IMR-90 (cell line): ENCODE data around the gene KRT76. TPM values are rescaled to one million over a fixed set of nuclear protein-coding genes. Genes with fewer than 3 reads are reported as not detected.

ENCODE experiments used
- ATAC-seq: fragments of 200-7000 bp; cut with Tn5 transposase; 2 replicates; pipeline ENCODE4 v1.9.1; 2020; ENCODE audit warnings: low read depth, mild to moderate bottlenecking, moderate library complexity
- BruUV-seq: library from RNA; stranded (reverse); fragments of 400-500 nt; replicated peaks from 2 replicates; lab custom pipeline; 2021; lab: Mats Ljungman, UMichigan
- CTCF ChIA-PET: fragments of 300-600 bp; formaldehyde crosslinking; extraction: SDS; loops from one replicate; lab custom pipeline; 2021; ENCODE audit warnings: antibody characterized with exemption; lab: Yijun Ruan, JAX
- POLR2A ChIA-PET: fragments of 300-600 bp; sonication (Branson Sonifier 250); formaldehyde crosslinking; loops from one replicate; lab custom pipeline; 2022; ENCODE audit warnings: antibody characterized with exemption; ENCODE audit not compliant: unreplicated experiment; lab: Charles Lee
- DNase-seq: peaks from one replicate; pipeline ENCODE4 v3.0.0; 2013
- H2AFZ ChIP-seq: replicated peaks from 2 replicates; pipeline ENCODE3; 2013; ENCODE audit warnings: low read length, mild to moderate bottlenecking; ENCODE audit not compliant: poor library complexity
- H2AK5ac ChIP-seq: 2 replicates; pipeline ENCODE4 v1.6.1; 2013; ENCODE audit warnings: low read depth, low read length, inconsistent platforms
- H2AK9ac ChIP-seq: replicated peaks from 2 replicates; pipeline ENCODE3; 2013; ENCODE audit warnings: mild to moderate bottlenecking, low read depth, low read length, moderate library complexity; ENCODE audit not compliant: poor library complexity
- H2BK120ac ChIP-seq: 2 replicates; pipeline ENCODE4 v1.6.1; 2013; ENCODE audit warnings: low read depth, low read length, inconsistent platforms
- H2BK15ac ChIP-seq: 3 replicates; pipeline ENCODE4 v1.6.1; 2013; ENCODE audit warnings: low read depth, low read length, inconsistent platforms
- H2BK20ac ChIP-seq: 2 replicates; pipeline ENCODE4 v1.6.1; 2013; ENCODE audit warnings: low read depth, mild to moderate bottlenecking, inconsistent platforms, low read length, moderate library complexity
- H2BK5ac ChIP-seq: 2 replicates; pipeline ENCODE4 v1.6.1; 2013; ENCODE audit warnings: mild to moderate bottlenecking, low read depth, low read length, inconsistent platforms; ENCODE audit not compliant: poor library complexity, severe bottlenecking
- H3K14ac ChIP-seq: replicated peaks from 2 replicates; pipeline ENCODE4 v1.6.1; 2013; ENCODE audit warnings: low read depth, low read length, inconsistent platforms
- H3K18ac ChIP-seq: 2 replicates; pipeline ENCODE4 v1.6.1; 2013; ENCODE audit warnings: low read depth, low read length, control low read depth
- H3K23ac ChIP-seq: 2 replicates; pipeline ENCODE4 v1.6.1; 2013; ENCODE audit warnings: low read depth, low read length, inconsistent platforms
- H3K27ac ChIP-seq: 2 replicates; pipeline ENCODE4 v1.5.1; 2013; ENCODE audit warnings: mild to moderate bottlenecking, control low read depth, low read length; ENCODE audit not compliant: insufficient read depth
- H3K27me3 ChIP-seq: 2 replicates; pipeline ENCODE4 v1.6.1; 2013; ENCODE audit warnings: low read length; ENCODE audit not compliant: control insufficient read depth, insufficient read depth
- H3K36me3 ChIP-seq: 2 replicates; pipeline ENCODE4 v1.6.1; 2013; ENCODE audit warnings: low read length, mixed read lengths; ENCODE audit not compliant: control insufficient read depth, insufficient read depth
- H3K4ac ChIP-seq: 2 replicates; pipeline ENCODE4 v1.6.1; 2013; ENCODE audit warnings: low read depth, low read length, inconsistent platforms
- H3K4me1 ChIP-seq: 2 replicates; pipeline ENCODE4 v1.6.1; 2013; ENCODE audit warnings: low read length, mixed read lengths; ENCODE audit not compliant: control insufficient read depth, insufficient read depth
- H3K4me2 ChIP-seq: 2 replicates; pipeline ENCODE4 v1.6.1; 2013; ENCODE audit warnings: low read depth, mild to moderate bottlenecking, control low read depth, low read length, moderate library complexity
- H3K4me3 ChIP-seq: 2 replicates; pipeline ENCODE4 v1.5.1; 2013; ENCODE audit warnings: low read depth, mild to moderate bottlenecking, control low read depth, low read length, moderate library complexity; ENCODE audit not compliant: insufficient read depth
- H3K56ac ChIP-seq: 2 replicates; pipeline ENCODE4 v1.6.1; 2013; ENCODE audit warnings: low read length, inconsistent platforms; ENCODE audit not compliant: insufficient read depth; ENCODE audit errors: extremely low read depth
- H3K79me1 ChIP-seq, 2 experiments: 2 replicates each; pipeline ENCODE4 v1.6.1; 2013; ENCODE audit warnings: low read length in 2 of 2, inconsistent platforms in 1 of 2, low read depth in 1 of 2
- H3K9ac ChIP-seq: 2 replicates; pipeline ENCODE4 v1.6.1; 2013; ENCODE audit warnings: low read depth, low read length, control low read depth
- H3K9me1 ChIP-seq: 2 replicates; pipeline ENCODE4 v1.6.1; 2013; ENCODE audit warnings: low read length, inconsistent platforms; ENCODE audit not compliant: insufficient read depth
- H3K9me3 ChIP-seq: 2 replicates; pipeline ENCODE4 v1.6.1; 2013; ENCODE audit warnings: low read length; ENCODE audit not compliant: control insufficient read depth, insufficient read depth
- H4K20me1 ChIP-seq: 2 replicates; pipeline ENCODE4 v1.6.1; 2013; ENCODE audit warnings: low read length, inconsistent platforms; ENCODE audit not compliant: insufficient read depth
- H4K5ac ChIP-seq: 2 replicates; pipeline ENCODE4 v1.6.1; 2013; ENCODE audit warnings: mild to moderate bottlenecking, low read depth, low read length, control low read depth
- H4K8ac ChIP-seq, 2 experiments: 2 replicates each; pipeline ENCODE4 v1.6.1; 2013; ENCODE audit warnings: low read depth in 2 of 2, low read length in 2 of 2, control low read depth in 1 of 2, inconsistent platforms in 1 of 2
- H4K91ac ChIP-seq: 2 replicates; pipeline ENCODE4 v1.6.1; 2013; ENCODE audit warnings: low read depth, low read length, inconsistent platforms; ENCODE audit not compliant: insufficient read depth
- CHD1 ChIP-seq: IDR thresholded peaks from 2 replicates; pipeline ENCODE4 v1.6.1; 2012; ENCODE audit warnings: low read depth, low read length, improper control_type of control experiment
- MAFK ChIP-seq: IDR thresholded peaks from 2 replicates; pipeline ENCODE4 v1.6.1; 2012; ENCODE audit warnings: low read depth, low read length, improper control_type of control experiment
- MAZ ChIP-seq: IDR thresholded peaks from 2 replicates; pipeline ENCODE4 v1.6.1; 2012; ENCODE audit warnings: low read depth, mild to moderate bottlenecking, low read length, improper control_type of control experiment, moderate library complexity, borderline replicate concordance
- NFE2L2 ChIP-seq: fragments of 150-350 bp; IDR thresholded peaks from 2 replicates; pipeline ENCODE4 v1.6.1; 2016; ENCODE audit warnings: low read depth, mild to moderate bottlenecking, low read length
- POLR2A ChIP-seq: IDR thresholded peaks from 2 replicates; pipeline ENCODE4 v1.6.1; 2012; ENCODE audit warnings: mild to moderate bottlenecking, low read depth, low read length
- RAD21 ChIP-seq: IDR thresholded peaks from 2 replicates; pipeline ENCODE4 v1.6.1; 2012; ENCODE audit warnings: low read length, improper control_type of control experiment
- RCOR1 ChIP-seq: IDR thresholded peaks from 2 replicates; pipeline ENCODE4 v1.6.1; 2012; ENCODE audit warnings: mild to moderate bottlenecking, low read length, improper control_type of control experiment; ENCODE audit not compliant: insufficient replicate concordance
- RFX5 ChIP-seq: IDR thresholded peaks from 2 replicates; pipeline ENCODE4 v1.8.0; 2012; ENCODE audit warnings: low read depth, mild to moderate bottlenecking, low read length, moderate library complexity
- WGBS, 2 experiments: methylation state at CpG; one replicate each; pipeline versions ENCODE4 v1.1.5 to v1.1.7; 2013; ENCODE audit warnings: missing lambda C conversion rate in 2 of 2; ENCODE audit not compliant: insufficient read length in 1 of 2; ENCODE audit errors: extremely low coverage in 2 of 2; 5-methylcytosine and 5-hydroxymethylcytosine counted together
- dilution Hi-C: fragments of 300-500 bp; cut with HindIII; formaldehyde crosslinking; loops from one replicate; pipeline ENCODE4 v1.14.3; 2018; ENCODE audit warnings: low sequenced_read_pairs; ENCODE audit not compliant: unreplicated experiment
- in situ Hi-C: fragments of 300-500 bp; cut with MboI; formaldehyde crosslinking; loops from 3 replicates; pipeline ENCODE4 v1.14.3; 2019; ENCODE audit warnings: low sequenced_read_pairs, inconsistent platforms, mixed read lengths
- intact Hi-C: fragments of 100-400 bp; cut with micrococcal nuclease; formaldehyde crosslinking; loops from 2 replicates; pipeline ENCODE4 v1.10.0; 2022
- polyA plus RNA-seq, 3 experiments: library from polyadenylated mRNA; depleted of rRNA; stranded (reverse); fragments of >200 nt; gene quantifications; 2 replicates each; pipeline ENCODE4 v1.2.3, GENCODE V29; 2012; ENCODE audit warnings: low replicate concordance in 1 of 3
- total RNA-seq: library from RNA; depleted of rRNA; stranded (reverse); fragments of >200 nt; gene quantifications from 2 replicates; pipeline ENCODE4 v1.2.3, GENCODE V29; 2012
- TF ChIP-seq, protein P1 (sequence below): conservative IDR thresholded peaks from 2 replicates; pipeline ENCODE4 v1.5.1; 2012; ENCODE audit warnings: mild to moderate bottlenecking, low read depth, low read length, improper control_type of control experiment
- TF ChIP-seq, protein P2 (sequence below): fragments of 150-350 bp; IDR thresholded peaks from 2 replicates; pipeline ENCODE4 v1.6.1; 2016; ENCODE audit warnings: low read depth, mild to moderate bottlenecking, low read length, moderate library complexity, borderline replicate concordance
- TF ChIP-seq, protein P3 (sequence below): fragments of 150-350 bp; IDR thresholded peaks from 2 replicates; pipeline ENCODE4 v1.6.1; 2017; ENCODE audit warnings: mild to moderate bottlenecking, antibody characterized with exemption, low read length, low read depth

KRT76 gene
- total and polyA plus RNA-seq, 2 of the 4 experiments (the other 2 are of a cell fraction) = not detected

DNA sequence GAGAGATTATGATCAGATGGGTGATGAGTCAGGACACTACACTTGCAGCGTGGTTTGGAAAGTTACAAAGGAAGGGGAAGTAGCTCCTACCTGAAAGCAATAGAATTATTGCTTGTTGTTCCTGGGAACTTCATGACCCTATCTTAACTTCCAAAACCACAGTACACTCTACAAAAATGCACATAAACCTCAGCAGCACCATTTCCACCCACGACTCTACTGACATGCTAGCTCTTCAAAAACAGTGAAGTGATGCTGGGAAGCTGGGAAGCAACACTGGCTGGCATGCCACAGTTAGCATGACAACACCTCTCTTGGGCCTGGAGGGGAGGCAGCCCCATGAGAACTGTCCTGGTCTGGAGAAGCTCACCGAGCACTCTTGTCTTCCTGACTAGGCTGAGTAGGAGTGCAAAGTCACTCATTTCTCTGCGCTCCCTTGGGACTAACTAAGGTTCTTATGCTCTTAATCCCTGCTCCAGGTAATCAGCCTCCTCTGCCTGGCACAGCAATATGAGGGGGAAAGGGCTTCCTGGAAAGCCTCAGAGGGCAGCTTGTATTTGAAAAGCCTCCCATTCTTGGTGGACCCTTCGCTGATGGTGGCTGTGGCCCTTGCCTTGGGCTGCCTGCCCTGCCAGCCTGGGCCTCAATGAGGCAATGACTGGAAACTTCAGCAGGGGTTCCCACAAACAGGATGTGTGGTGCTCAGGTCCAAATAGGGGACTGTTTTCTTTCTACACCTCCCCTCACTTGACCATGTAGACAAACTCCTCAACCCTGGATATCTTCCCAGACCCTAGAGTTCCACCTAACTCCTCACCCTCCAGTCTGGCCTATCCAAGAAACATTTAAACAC lies 17.6 kb upstream of the KRT76 start (continued):
- no peak for TF ChIP-seq MAFK

DNA sequence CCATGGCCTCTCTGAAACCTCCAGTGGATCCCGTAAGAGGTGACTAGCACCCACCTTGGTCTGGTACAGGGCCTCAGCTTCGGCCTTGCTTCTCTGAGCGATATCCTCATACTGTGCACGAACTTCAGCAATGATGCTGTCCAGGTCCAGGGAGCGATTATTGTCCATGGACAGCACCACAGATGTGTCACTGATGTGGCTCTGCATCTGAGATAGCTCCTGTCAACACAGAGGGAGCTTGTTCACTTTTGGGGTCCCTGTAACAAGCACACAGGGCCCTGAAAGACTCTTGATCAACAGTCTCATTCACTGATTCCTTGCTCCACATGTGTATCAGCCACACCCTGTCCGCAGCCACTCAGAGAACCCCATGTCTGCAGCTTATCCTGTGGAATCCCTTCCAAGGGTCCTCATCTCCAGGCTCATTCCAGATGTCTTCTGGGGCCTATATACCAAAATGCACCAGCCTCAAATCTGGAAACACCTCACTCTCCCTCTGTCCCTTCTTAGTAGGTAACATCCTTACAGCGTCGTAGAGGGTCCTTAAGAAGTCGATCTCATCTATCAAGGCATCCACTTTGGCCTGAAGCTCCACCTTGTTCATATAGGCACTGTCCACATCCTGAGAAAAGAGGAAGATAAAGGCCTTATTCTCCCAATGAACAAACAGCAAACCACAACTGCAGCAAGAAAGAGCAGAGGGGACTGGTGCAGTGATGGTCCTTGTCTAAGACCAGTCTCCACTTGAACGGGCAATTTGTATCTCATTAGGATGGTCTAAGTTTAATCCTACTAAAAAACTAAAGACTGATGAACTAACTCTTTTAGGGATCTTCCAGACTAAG lies 15.3 kb upstream of the KRT76 start:
- no peak overlapping the region for H4K5ac ChIP-seq
- TF ChIP-seq RAD21 = no peak
- TF ChIP-seq MAZ = no peak
- no peak for TF ChIP-seq CHD1
- TF ChIP-seq, protein P1, sequence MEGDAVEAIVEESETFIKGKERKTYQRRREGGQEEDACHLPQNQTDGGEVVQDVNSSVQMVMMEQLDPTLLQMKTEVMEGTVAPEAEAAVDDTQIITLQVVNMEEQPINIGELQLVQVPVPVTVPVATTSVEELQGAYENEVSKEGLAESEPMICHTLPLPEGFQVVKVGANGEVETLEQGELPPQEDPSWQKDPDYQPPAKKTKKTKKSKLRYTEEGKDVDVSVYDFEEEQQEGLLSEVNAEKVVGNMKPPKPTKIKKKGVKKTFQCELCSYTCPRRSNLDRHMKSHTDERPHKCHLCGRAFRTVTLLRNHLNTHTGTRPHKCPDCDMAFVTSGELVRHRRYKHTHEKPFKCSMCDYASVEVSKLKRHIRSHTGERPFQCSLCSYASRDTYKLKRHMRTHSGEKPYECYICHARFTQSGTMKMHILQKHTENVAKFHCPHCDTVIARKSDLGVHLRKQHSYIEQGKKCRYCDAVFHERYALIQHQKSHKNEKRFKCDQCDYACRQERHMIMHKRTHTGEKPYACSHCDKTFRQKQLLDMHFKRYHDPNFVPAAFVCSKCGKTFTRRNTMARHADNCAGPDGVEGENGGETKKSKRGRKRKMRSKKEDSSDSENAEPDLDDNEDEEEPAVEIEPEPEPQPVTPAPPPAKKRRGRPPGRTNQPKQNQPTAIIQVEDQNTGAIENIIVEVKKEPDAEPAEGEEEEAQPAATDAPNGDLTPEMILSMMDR = no peak
- TF ChIP-seq, protein P2, sequence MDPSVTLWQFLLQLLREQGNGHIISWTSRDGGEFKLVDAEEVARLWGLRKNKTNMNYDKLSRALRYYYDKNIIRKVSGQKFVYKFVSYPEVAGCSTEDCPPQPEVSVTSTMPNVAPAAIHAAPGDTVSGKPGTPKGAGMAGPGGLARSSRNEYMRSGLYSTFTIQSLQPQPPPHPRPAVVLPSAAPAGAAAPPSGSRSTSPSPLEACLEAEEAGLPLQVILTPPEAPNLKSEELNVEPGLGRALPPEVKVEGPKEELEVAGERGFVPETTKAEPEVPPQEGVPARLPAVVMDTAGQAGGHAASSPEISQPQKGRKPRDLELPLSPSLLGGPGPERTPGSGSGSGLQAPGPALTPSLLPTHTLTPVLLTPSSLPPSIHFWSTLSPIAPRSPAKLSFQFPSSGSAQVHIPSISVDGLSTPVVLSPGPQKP = no peak
- no peak for TF ChIP-seq RFX5
- no peak for TF ChIP-seq POLR2A
- TF ChIP-seq RCOR1 = no peak
- TF ChIP-seq NFE2L2 = no peak
- TF ChIP-seq, protein P3, sequence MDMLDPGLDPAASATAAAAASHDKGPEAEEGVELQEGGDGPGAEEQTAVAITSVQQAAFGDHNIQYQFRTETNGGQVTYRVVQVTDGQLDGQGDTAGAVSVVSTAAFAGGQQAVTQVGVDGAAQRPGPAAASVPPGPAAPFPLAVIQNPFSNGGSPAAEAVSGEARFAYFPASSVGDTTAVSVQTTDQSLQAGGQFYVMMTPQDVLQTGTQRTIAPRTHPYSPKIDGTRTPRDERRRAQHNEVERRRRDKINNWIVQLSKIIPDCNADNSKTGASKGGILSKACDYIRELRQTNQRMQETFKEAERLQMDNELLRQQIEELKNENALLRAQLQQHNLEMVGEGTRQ = no peak

More for the DNA sequence above, 15.3 kb upstream of the KRT76 start:
- Histone ChIP-seq H3K4ac (no peak overlapping the region), H3K9ac (no peak overlapping the region), H2BK20ac (no peak overlapping the region), H3K23ac (no peak overlapping the region), H3K4me2 (no peak overlapping the region), H4K8ac (no peak overlapping the region), H2BK15ac (no peak overlapping the region), H4K91ac (no peak overlapping the region), H3K27ac (no peak overlapping the region), H3K9me1 (no peaks in the 10 kb centered on the region), H3K9me3 (no peaks in the 10 kb centered on the region), H2AFZ (no peak overlapping the region), H2BK5ac (no peak overlapping the region), H2AK5ac (no peak overlapping the region), H3K4me3 (no peak overlapping the region), H3K4me1 (no peaks in the 10 kb centered on the region), H4K20me1 (no peaks in the 10 kb centered on the region), H3K56ac (no peak overlapping the region), H2BK120ac (no peak overlapping the region), H3K18ac (no peak overlapping the region), H3K79me1 (no peaks in the 10 kb centered on the region), H3K14ac (no peak overlapping the region), H3K27me3 (peaks cover 42% of the 10 kb centered on the region), H3K36me3 (no peaks in the 10 kb centered on the region), H2AK9ac (no peak overlapping the region)
- WGBS, 2 experiments = 66% methylated on average over 6 of the region's 10 CpGs; no CpG with 5 or more reads in 1 of the 2 experiments
- POLR2A ChIA-PET = no interaction called here
- ATAC-seq (no peak), DNase-seq (no peak)
- no TSS peak for BruUV-seq
- CTCF ChIA-PET = no interaction called here
- intact Hi-C loops (no loop called here), in situ Hi-C loops (no loop called here), dilution Hi-C loops (no loop called here)
